ENCODE results near the gene TRERF1.

Gene TRERF1

DNA sequence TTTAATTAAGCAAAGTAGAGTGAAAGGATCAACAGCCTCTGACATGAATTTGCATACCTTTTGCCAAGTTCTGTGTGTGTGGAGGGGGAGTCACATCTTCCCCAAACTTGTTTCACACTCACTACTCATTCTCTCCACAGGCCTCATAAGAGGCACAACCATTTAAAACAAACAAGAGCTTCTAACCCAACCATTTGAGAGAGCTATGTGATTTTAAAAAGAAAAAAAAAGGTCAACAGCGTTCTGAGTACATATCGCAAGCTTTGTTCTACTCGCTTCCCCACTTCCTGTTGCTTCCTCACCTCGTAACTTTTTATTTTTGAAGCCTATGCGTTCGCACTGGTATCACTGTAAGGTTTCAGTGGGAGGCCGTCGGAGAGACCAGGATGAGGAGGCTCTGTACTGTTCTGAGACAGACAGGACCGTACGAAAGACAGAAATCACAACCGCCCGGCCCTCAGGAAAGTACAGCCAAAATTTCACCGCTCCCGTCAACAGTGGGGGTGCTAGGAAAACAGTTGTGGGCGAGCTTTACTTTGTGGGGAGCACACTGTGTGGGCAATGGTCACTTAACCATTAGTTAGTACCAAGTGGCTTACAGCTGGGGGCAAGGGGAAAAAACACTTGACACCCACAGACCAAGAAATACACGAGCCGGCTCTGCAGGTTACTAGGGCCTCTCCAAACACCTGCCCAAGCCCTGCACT, 61.3 kb downstream of the TRERF1 start:
- no peak for DNase-seq

DNA sequence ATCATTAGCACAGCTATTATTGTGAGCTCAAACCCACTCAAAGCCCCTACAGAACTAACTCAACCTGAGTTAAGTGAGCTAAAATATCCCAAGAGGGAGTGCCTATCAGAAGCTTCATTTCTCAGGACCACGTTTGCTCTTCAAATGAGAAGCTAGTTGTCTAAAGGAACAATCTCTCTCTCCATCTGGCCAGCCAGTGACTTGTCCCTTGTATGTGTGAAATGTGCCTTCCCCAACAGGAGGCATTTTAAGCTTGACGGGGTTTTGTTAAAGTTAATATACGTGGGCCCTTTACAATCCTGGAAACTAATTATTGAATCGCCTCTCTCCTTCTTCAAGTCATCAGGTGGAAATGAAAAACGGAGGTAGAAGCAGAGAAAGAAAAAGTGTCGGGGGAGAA, 62.0 kb downstream of the TRERF1 start:
- no peak for DNase-seq

DNA sequence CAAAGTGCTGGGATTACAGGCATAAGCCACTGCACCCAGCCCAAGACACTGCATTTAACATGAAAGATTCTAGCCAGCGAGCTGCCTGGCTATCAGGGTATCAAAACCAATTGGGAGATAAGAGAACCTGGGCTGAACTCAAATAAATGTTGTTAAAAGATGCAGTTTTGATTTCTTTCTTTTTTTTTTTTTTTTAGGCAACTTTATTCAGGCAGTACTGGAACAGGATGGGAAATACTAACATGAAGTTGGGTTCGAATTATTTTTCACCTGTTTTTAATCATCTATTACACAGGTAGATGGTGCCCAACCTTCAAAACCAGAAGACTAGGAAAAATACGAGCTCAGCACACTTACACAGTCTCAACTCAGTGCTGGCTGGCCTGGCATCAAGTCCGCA, 63.7 kb downstream of the TRERF1 start:
- DNase-seq: no peak

- DNase-seq: no peak
Observed at GRCh38 chr6:42387336-42387735, 64.4 kb downstream of the TRERF1 start.

- no peak for DNase-seq
Observed at GRCh38 chr6:42385339-42385738, 66.4 kb downstream of the TRERF1 start.

GRCh38 chr6:42383421-42384205, 68.1 kb downstream of the TRERF1 start:
- DNase-seq: no peak

GRCh38 chr6:42381850-42382249, 69.9 kb downstream of the TRERF1 start:
- no peak for DNase-seq

GRCh38 chr6:42380228-42380979, 71.3 kb downstream of the TRERF1 start:
- no peak for DNase-seq

DNA sequence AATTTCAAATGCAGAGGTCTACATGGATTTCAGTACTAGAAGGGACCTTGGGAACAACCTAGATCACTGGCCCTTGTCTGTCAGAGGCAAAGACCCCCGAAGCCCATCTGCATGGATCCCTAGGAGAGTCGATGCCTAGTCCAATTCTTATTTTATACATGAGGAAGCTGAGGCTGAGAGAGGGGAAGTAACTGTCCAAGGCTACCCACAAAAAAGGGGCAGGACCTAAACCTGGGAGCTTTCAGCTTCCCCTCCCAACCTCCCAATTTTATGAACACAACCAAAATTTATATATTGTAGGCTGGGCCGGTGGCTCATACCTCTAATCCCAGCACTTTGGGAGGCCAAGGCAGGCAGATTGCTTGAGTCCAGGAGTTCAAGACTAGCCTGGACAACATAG, 73.2 kb downstream of the TRERF1 start:
- DNase-seq: peak; percentile 59 to 70

DNA sequence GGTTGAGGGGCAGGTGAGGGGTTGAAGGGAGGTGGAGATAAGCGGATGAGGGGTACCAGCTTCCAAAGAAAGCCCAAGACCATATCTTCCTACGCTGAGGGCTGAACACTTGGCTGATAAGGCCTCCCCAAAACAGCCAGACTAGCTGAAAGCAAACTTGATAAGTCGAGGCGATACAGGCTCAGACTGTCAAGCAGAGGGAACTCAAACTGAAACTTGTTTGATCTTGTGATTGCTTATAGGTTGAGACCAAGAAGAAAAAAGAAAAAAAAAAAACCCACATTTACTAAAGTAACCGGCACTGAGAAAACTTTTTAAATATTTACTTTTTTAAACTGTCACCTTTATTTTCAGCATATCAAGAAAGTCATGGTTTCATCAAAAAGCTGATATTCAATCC, 73.6 kb downstream of the TRERF1 start:
- DNase-seq: no peak

- DNase-seq: peak in 1 of 2 experiments; percentile 10
Observed at GRCh38 chr6:42375007-42375635, 76.6 kb downstream of the TRERF1 start.

DNA sequence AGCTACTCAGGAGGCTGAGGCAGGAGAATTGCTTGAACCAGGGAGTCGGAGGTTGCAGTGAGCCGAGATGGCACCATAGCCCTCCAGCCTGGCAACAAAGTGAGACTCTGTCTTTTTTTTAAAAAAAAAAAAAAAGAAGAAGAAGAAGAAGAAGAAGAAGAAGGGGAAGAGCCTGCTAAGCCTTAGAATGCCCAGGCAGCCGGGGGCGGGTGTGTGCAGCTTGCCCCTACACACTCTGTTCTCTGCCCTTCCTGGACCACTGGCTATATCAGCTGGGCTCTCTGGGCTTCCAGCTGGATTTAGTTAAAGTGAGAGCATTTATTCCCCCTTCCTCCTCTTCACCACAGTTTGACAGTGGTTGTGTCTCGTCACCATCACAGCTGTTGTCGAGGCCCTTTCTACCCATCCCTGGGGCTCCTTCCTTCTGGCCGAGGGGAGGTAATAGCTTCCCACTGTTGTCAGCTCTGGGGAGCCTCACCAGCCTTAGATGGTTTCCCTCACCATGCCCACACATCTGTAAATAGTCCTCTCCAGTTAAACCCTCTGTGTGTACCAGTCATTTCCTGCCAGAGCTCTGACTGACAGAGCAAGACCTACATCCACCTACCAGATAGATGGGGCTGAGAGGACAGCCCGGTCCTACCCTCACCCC, 77.6 kb downstream of the TRERF1 start:
- peak; percentile 66 to 69 for DNase-seq

DNA sequence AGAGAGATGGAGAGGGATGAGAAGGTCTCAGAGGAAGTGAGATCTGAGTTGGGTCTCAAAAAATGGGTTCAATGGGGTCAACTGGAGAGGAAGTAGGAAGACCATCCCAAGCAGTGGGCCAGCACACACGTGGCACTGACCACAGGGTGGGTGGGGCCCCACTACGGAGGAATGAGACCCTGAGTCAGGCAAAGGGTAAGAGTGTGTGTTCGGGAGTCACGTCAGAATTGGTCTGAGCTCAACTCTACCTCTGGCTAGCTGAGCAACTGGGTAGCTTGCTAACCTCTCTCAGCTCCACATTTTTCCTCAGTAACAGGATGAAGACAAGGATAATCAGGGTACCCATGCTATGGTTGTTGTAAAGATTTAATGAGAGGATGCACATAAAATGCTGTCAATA, 79.0 kb downstream of the TRERF1 start:
- no peak for DNase-seq

GRCh38 chr6:42370323-42370985, 81.3 kb downstream of the TRERF1 start:
- no peak for DNase-seq

- DNase-seq: no peak
Observed at GRCh38 chr6:42369568-42369967, 82.2 kb downstream of the TRERF1 start.

- peak; percentile 56 to 77 for DNase-seq
Observed at GRCh38 chr6:42368181-42368580, 83.5 kb downstream of the TRERF1 start.

DNA sequence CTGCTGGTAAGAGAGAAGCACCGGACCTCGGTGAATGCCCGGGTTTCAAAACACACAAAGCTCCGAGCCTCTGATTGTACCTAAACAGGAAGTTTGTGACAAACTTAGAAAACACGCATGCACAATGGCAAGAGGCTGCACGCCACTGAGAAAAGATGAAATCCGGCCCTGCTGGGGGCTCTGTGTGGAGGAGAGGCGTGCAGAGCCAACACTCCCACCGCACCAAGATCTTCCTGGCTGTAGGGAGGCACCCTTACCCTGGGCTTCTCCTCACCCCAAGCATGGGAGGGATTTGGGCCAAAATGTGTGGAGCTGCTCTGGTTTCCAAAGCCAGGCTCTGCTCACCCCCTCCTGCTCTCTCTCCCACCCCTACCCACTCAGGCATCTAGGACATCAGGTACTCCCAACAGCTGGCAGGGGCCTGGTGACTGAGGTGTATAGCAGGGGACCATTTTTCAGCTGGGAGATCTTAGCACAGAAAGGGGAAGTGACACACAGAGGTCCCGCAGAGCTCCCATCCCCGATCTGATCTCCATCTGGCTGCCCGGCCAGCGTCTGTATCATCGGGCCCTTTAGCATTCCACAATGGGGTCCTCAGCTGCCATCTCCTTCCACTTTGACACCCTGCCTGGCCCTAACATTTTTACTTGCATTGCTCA, 84.2 kb downstream of the TRERF1 start:
- DNase-seq: peak; percentile 87 to 92

DNA sequence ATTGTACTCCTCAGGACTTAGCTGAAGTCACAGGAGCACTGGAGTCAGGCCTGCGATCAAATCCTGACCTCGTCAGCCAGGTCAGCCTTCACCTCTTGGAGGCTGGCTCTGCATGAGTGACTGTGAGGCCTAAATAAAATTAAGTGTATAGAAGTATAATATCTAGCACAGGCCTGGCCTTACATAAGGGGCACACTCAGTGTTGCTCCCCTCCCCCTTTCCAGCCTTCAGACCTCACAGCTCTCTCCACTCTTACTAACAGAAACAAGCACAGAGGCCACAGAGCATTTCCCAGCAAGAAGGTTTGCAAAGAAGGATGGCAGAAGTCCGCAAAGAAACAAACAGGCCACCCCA, 84.8 kb downstream of the TRERF1 start:
- DNase-seq: no peak

GRCh38 chr6:42366011-42366705, 85.6 kb downstream of the TRERF1 start:
- DNase-seq: no peak

- DNase-seq: no peak
Observed at GRCh38 chr6:42365021-42365420, 86.7 kb downstream of the TRERF1 start.

Data from Kasumi-1 (cell line).